Small intestine (tissue), 7 donors: ENCODE data around the gene RBPMS2. TPM values are rescaled to one million over a fixed set of nuclear protein-coding genes. Genes with fewer than 3 reads are reported as not detected.

Experiments used
- DNase-seq, 2 donors: peaks; one replicate each; pipeline versions ENCODE4 v3.0.0 to v3.0.0-alpha.2; 2013
- FAIRE-seq: peaks from 2 replicates; lab custom pipeline; 2012; peaks lifted over from hg19 to GRCh38; lab: Jason Lieb, UNC
- H3K27ac ChIP-seq, 3 donors: one replicate each; pipeline ENCODE4 v1.5.1; 2013; ENCODE audit warnings: low read length in 2 of 3, mild to moderate bottlenecking in 2 of 3, control low read depth in 1 of 3, inconsistent platforms in 1 of 3, low read depth in 1 of 3, moderate library complexity in 1 of 3
- H3K27me3 ChIP-seq, 3 donors: one replicate each; pipeline ENCODE4 v1.6.1; 2013; ENCODE audit warnings: low read length in 3 of 3, inconsistent platforms in 1 of 3; ENCODE audit not compliant: control insufficient read depth in 3 of 3, insufficient read depth in 3 of 3
- H3K36me3 ChIP-seq, 3 donors: one replicate each; pipeline ENCODE4 v1.6.1; 2013; ENCODE audit warnings: low read length in 3 of 3, inconsistent platforms in 1 of 3, low read depth in 1 of 3, mild to moderate bottlenecking in 1 of 3, moderate library complexity in 1 of 3; ENCODE audit not compliant: control insufficient read depth in 3 of 3, insufficient read depth in 2 of 3
- H3K4me1 ChIP-seq, 3 donors: one replicate each; pipeline ENCODE4 v1.6.1; 2013; ENCODE audit warnings: low read length in 2 of 3, inconsistent platforms in 1 of 3, low read depth in 1 of 3, mild to moderate bottlenecking in 1 of 3, moderate library complexity in 1 of 3; ENCODE audit not compliant: control insufficient read depth in 3 of 3, insufficient read depth in 2 of 3
- H3K4me3 ChIP-seq, 3 donors: one replicate each; pipeline ENCODE4 v1.5.1; 2013; ENCODE audit warnings: low read length in 3 of 3, control low read depth in 1 of 3, inconsistent platforms in 1 of 3, low read depth in 1 of 3, mild to moderate bottlenecking in 1 of 3, moderate library complexity in 1 of 3
- H3K9me3 ChIP-seq, 2 donors: one replicate each; pipeline ENCODE4 v1.6.1; 2013; ENCODE audit warnings: low read depth in 1 of 2, low read length in 1 of 2; ENCODE audit not compliant: control insufficient read depth in 2 of 2, insufficient read depth in 1 of 2
- WGBS, 3 donors: extraction: QIAGEN DNeasy Blood & Tissue Kit; methylation state at CpG; one replicate each; pipeline ENCODE4 v1.1.7; 2013; 5-methylcytosine and 5-hydroxymethylcytosine counted together
- polyA plus RNA-seq, 4 donors: library from polyadenylated mRNA; stranded (reverse) in 3 of 4; unstranded in 1 of 4; fragments of 200-250 nt in 3 of 4; fragments of 120-200 nt in 1 of 4; gene quantifications; one replicate each; pipeline versions ENCODE4 v1.2.1 to v1.2.3, GENCODE V29; 2013
- donor health status: healthy with polysubstance abuse.
- donor health status: control.
- donor health status: control.
- donor health status: Bipolar disorder and iron deficiency.
- donor health status: healthy.

RBPMS2 gene
- polyA plus RNA-seq, 4 donors = 1.6 to 5.1 (median 4.1) TPM; not detected in 1

DNA sequence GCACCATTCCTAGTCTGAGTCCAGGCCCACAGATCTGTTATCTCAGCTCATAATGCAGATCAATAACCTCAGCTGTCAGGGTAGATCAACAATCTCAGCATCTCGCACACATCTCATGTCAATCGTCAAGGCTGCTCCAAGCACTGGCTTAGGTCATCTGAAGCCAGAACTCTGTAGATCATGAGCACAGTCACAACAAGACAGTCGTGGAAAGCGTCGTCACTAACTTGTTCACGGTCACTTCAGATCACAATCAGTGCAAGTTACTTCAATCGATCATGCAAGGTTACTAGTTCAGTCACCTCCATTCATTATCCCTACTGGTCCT, 71.8 kb downstream of the RBPMS2 start:
- Histone ChIP-seq H3K4me3 (peak overlapping the region; percentile 66 to 97 (median 95)), H3K27ac (peak overlapping the region in 2 of 3 donors; percentile 77 to 86), H3K9me3 (no peaks in the 10 kb centered on the region), H3K36me3 (peaks cover 0 to 10% (median 0%) of the 10 kb centered on the region in 3 donors), H3K27me3 (no peaks in the 10 kb centered on the region), H3K4me1 (peaks cover 0 to 40% (median 22%) of the 10 kb centered on the region in 3 donors)
- FAIRE-seq = no peak
- WGBS, 3 donors = 26 to 53% (median 47%) methylated on average over 7 of the region's 7 CpGs
- DNase-seq = no peak

DNA sequence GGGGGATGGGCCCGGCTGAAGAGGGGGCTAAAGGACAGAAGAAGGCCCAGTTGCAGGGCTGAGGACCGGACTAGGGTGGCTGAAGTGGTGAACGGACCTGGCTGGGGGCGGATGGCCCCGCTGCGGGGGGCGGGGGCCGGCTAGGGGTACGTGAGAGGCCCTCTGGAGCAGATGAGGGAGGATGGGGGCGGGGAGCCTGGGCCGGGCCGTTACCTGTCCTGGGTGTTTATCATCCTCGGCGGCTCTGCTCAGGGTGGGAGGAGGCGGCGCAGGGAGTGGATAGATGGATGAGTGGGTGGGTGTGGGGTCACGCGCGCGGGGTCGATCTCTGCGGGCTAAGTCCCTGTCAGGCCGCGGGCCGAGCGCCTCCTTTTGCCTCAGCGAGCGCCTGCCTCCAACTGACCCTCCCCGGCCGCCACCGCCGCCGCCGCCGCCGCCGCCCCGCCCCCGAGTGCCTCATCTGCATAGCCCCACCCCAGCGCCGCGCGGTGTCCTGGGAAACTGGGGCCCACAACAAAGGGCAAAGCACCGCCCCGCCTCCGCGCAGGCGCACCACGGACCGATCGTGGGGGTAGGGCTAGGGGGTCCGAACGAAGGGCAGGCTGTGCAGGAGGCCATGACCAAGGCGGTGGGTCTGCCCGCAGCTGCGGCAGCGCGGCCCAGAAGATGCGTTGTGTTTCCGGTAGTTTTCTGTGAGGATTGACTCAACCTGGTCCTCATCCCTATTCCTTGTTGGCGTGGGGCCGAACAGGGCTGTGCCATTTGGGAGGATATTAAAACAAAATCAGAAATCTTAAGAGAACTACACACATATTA, 72.4 kb downstream of the RBPMS2 start:
- peak; percentile 93 to 98 for DNase-seq
- Histone ChIP-seq H3K27me3 (no peaks in the 10 kb centered on the region), H3K36me3 (peaks cover 0 to 10% (median 0%) of the 10 kb centered on the region in 3 donors), H3K9me3 (no peaks in the 10 kb centered on the region), H3K4me1 (peaks cover 0 to 41% (median 22%) of the 10 kb centered on the region in 3 donors), H3K4me3 (peak overlapping the region; percentile 66 to 97 (median 95)), H3K27ac (peak overlapping the region; percentile 22 to 86 (median 77))
- 1% methylated on average over 40 to 62 of the region's 62 CpGs for WGBS, 3 donors
- FAIRE-seq = no peak

DNA sequence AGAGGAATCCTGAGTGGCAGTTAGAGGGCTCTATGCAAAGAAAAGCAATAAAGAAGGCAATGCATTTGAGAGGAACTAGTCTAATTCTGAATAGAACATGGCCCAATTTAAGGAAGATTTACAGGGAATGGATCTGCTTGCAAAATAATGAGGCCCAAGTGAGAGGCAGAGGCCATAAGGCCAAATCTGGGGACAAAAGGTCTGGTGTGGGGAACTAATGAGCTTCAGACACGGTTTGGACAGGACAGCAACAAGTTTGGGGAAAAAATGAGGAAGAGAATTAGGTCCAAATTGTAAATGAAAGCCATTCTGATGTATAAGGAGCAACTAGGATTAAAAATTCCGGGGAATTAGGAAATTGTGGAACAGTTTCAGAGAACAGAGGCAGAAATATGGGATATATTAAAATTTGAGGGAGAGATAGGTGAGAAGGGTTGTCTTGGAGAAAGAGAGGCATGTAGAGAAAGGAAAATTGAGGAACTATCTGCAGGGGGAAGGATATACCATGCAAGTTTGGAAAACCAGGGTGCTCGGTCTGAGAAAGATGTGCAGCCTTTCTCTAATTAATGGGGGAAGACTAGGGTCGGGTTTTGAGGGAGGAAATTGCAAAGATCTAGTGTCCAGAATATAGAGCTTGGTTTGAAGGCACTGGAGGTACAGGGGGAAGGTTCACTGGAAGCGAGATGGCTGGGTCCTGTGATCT, 73.8 kb downstream of the RBPMS2 start:
- WGBS, 3 donors = 35 to 55% (median 50%) methylated on average over 5 of the region's 5 CpGs
- Histone ChIP-seq H3K36me3 (peaks cover 0 to 10% (median 0%) of the 10 kb centered on the region in 3 donors), H3K27ac (peak overlapping the region in 2 of 3 donors; percentile 76 to 86), H3K9me3 (no peaks in the 10 kb centered on the region), H3K4me3 (peak overlapping the region in 1 of 3 donors; percentile 66), H3K27me3 (no peaks in the 10 kb centered on the region), H3K4me1 (peaks cover 0 to 41% (median 22%) of the 10 kb centered on the region in 3 donors)
- no peak for DNase-seq
- no peak for FAIRE-seq

DNA sequence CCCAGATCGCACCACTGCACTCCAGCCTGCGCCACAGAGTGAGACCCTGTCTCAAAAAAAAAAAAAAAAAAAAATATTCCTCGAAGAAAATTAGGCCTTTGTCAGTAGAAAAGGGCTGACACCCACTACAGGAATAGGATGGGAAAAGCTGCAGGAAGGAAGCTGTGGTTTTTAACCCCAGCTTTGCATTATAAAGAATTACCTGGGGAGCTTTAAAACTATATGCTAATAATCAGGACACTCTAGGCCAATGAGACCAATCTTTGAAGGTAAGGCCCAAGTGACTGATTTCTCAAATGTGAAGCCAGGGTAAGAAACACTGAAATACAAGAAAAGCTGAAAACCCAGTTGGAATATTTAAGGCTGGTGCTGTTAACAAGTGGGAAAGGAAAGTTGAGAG, 74.3 kb downstream of the RBPMS2 start:
- H3K4me3 ChIP-seq = peak overlapping the region in 1 of 3 donors; percentile 66
- peak overlapping the region in 1 of 3 donors; percentile 47 for H3K27ac ChIP-seq
- no peak for FAIRE-seq
- no peaks in the 10 kb centered on the region for H3K27me3 ChIP-seq
- WGBS, 3 donors = 62 to 70% (median 64%) methylated on average over 3 of the region's 3 CpGs
- H3K9me3 ChIP-seq = no peaks in the 10 kb centered on the region
- H3K4me1 ChIP-seq = peaks cover 0 to 41% (median 22%) of the 10 kb centered on the region in 3 donors
- H3K36me3 ChIP-seq = peaks cover 0 to 10% (median 0%) of the 10 kb centered on the region in 3 donors
- no peak for DNase-seq

DNA sequence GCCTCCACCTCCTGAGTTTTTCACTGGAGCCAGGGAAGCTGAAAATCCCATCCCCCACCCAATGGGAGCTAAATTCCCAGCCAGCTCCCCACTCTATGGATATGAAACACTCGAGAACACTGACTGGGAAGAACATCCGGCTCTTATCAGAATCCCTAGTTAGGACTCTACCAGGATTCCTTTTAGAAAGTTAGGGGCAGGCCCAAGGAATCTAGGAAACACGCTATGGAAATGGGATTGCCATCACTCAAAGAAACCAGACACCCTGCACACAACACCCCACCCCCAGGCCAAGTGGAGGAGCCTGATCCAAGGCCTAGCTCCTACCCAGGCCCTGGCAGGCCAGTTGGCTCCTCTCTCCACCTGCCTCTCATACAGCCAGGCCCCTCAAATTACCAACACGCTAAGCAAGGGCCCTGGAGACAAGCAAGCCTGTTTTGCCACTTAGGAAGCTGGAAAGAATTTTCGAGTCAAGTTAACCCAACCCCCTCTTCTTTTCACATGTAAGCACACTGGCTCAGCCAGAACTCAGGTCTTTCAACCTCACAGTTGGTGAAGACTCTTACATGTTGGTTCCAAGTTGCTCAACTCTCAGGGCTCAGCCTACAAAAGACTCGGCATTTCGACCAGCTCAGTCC, 75.5 kb downstream of the RBPMS2 start:
- WGBS, 3 donors = 48 to 76% (median 67%) methylated on average over 7 of the region's 7 CpGs
- Histone ChIP-seq H3K4me3 (peak overlapping the region in 1 of 3 donors; percentile 17), H3K9me3 (no peaks in the 10 kb centered on the region), H3K4me1 (peaks cover 0 to 41% (median 22%) of the 10 kb centered on the region in 3 donors), H3K27ac (peak overlapping the region in 2 of 3 donors; percentile 47 to 55), H3K36me3 (peaks cover 0 to 11% (median 0%) of the 10 kb centered on the region in 3 donors), H3K27me3 (no peaks in the 10 kb centered on the region)
- FAIRE-seq = no peak
- no peak for DNase-seq

DNA sequence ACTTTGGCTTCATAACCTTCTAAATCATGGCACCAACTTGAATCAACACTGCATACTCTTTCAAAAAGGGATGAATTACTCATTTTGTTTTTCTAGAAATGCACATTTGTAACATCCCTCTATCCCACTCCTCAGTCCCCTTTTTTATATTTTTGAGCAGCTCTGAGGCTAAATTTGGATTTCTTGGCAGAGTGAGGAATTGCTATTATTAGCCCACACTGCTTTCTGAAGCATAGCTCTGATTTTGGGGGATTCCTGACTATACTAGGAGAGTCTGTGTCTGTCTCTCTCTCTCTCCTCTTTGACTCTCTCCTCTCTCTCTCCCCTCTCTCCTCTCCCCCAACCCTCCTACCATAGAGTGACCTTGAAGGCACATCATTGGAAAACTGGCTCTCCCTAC, 76.6 kb downstream of the RBPMS2 start:
- FAIRE-seq (no peak), DNase-seq (no peak)
- Histone ChIP-seq H3K9me3 (no peaks in the 10 kb centered on the region), H3K4me3 (no peak overlapping the region), H3K27ac (peak overlapping the region in 2 of 3 donors; percentile 27 to 55), H3K36me3 (peaks cover 0 to 20% (median 0%) of the 10 kb centered on the region in 3 donors), H3K27me3 (no peaks in the 10 kb centered on the region), H3K4me1 (peaks cover 0 to 41% (median 22%) of the 10 kb centered on the region in 3 donors)

DNA sequence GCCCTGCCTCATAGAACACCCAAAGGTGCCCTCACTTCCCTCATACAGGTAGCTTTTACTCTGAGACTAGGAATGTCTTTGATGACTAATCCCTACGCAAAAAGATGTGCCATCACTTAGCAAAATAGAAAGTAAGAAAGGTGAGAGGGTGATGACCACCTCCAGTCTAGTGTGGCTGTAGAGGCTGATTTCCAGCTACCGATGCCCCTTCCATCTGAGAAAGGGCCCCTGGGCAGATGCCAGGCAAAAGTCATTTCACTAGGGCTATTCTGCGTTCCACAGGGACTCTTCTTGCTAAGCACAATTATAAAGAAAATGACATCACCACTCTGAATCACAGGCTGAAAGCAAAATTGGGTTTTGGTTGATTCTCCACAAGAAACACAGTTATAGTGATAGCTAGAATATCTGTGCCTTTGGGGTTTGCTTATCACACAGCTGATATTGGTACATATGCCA, 77.4 kb downstream of the RBPMS2 start:
- Histone ChIP-seq H3K4me1 (peaks cover 0 to 39% (median 25%) of the 10 kb centered on the region in 3 donors), H3K4me3 (no peak overlapping the region), H3K36me3 (peaks cover 0 to 27% (median 0%) of the 10 kb centered on the region in 3 donors), H3K27ac (peak overlapping the region in 1 of 3 donors; percentile 24), H3K27me3 (no peaks in the 10 kb centered on the region), H3K9me3 (no peaks in the 10 kb centered on the region)
- 64 to 76% (median 68%) methylated on average over 3 of the region's 3 CpGs for WGBS, 3 donors
- no peak for DNase-seq
- FAIRE-seq = no peak

DNA sequence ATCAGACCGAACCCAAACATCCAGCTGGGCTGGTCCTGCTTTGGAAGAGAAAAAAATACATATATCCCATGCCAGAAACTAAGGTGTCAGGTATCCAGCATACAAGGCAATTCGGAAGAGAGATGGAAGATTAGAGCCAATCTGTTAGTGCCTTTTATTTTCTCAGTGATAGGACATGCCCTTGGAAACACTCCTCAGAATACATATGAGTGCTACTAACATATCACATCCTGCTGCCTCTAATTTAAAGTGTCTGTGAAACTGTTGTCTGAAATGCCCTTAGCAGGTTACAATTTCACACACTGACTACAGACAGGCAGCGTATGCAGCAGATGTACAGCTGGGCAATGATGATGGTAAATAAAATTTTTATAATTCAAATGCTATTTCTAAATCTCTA, 78.9 kb downstream of the RBPMS2 start:
- WGBS, 3 donors = 85 to 88% (median 88%) methylated on average over 3 of the region's 3 CpGs
- no peak overlapping the region for H3K27ac ChIP-seq
- H3K4me1 ChIP-seq = peaks cover 0 to 34% (median 18%) of the 10 kb centered on the region in 3 donors
- DNase-seq = no peak
- H3K9me3 ChIP-seq = no peaks in the 10 kb centered on the region
- H3K4me3 ChIP-seq = no peak overlapping the region
- no peak for FAIRE-seq
- H3K36me3 ChIP-seq = peaks cover 0 to 41% (median 0%) of the 10 kb centered on the region in 3 donors
- no peaks in the 10 kb centered on the region for H3K27me3 ChIP-seq
